Stomach smooth muscle (tissue), 2 donors: ENCODE measurements around the gene ALDH1A2.

ENCODE experiments used
- H3K27ac ChIP-seq: one replicate; pipeline ENCODE4 v1.7.0; 2013; ENCODE audit warnings: mild to moderate bottlenecking, low read length, inconsistent platforms
- H3K27me3 ChIP-seq, 2 donors: one replicate each; pipeline ENCODE4 v1.7.0; 2013; ENCODE audit warnings: low read length in 2 of 2; ENCODE audit not compliant: insufficient read depth in 2 of 2, control insufficient read depth in 1 of 2
- H3K36me3 ChIP-seq, 2 donors: one replicate each; pipeline ENCODE4 v1.7.0; 2013; ENCODE audit warnings: low read length in 2 of 2; ENCODE audit not compliant: control insufficient read depth in 2 of 2, insufficient read depth in 2 of 2
- H3K4me1 ChIP-seq: one replicate; pipeline ENCODE4 v1.7.0; 2013; ENCODE audit warnings: low read length; ENCODE audit not compliant: control insufficient read depth, insufficient read depth
- H3K4me3 ChIP-seq, 2 donors: one replicate each; pipeline ENCODE4 v1.7.0; 2013; ENCODE audit warnings: low read length in 2 of 2
- H3K9ac ChIP-seq, 2 donors: one replicate each; pipeline ENCODE4 v1.7.0; 2013; ENCODE audit warnings: low read length in 2 of 2, mild to moderate bottlenecking in 1 of 2
- H3K9me3 ChIP-seq, 2 donors: one replicate each; pipeline ENCODE4 v1.7.0; 2013; ENCODE audit warnings: low read length in 2 of 2; ENCODE audit not compliant: control insufficient read depth in 2 of 2
- donor health status: healthy.
- donor health status: Pancreatic carcinoma.

ALDH1A2 gene

GRCh38 chr15:57961919-57962318, 103.6 kb downstream of the ALDH1A2 start:
- Histone ChIP-seq H3K36me3 (no peaks in the 10 kb centered on the region), H3K9me3 (no peaks in the 10 kb centered on the region), H3K4me1 (no peaks in the 10 kb centered on the region), H3K27me3 (peaks cover 0 to 8% of the 10 kb centered on the region in 2 donors), H3K9ac (no peak overlapping the region), H3K4me3 (no peak overlapping the region), H3K27ac (no peak overlapping the region)

GRCh38 chr15:57957113-57957512, 108.4 kb downstream of the ALDH1A2 start:
- H3K27ac ChIP-seq = no peak overlapping the region
- no peak overlapping the region for H3K4me3 ChIP-seq
- H3K4me1 ChIP-seq = no peaks in the 10 kb centered on the region
- H3K9me3 ChIP-seq = no peaks in the 10 kb centered on the region
- no peaks in the 10 kb centered on the region for H3K36me3 ChIP-seq
- no peak overlapping the region for H3K9ac ChIP-seq
- H3K27me3 ChIP-seq = peaks cover 0 to 10% of the 10 kb centered on the region in 2 donors

GRCh38 chr15:57953874-57954273, 111.6 kb downstream of the ALDH1A2 start:
- H3K9me3 ChIP-seq = no peaks in the 10 kb centered on the region
- no peaks in the 10 kb centered on the region for H3K36me3 ChIP-seq
- H3K4me1 ChIP-seq = no peaks in the 10 kb centered on the region
- no peak overlapping the region for H3K27ac ChIP-seq
- peaks cover 0 to 10% of the 10 kb centered on the region in 2 donors for H3K27me3 ChIP-seq
- H3K4me3 ChIP-seq = no peak overlapping the region
- H3K9ac ChIP-seq = no peak overlapping the region

- Histone ChIP-seq H3K27ac (no peak overlapping the region), H3K27me3 (peaks cover 3 to 5% of the 10 kb centered on the region in 2 donors), H3K9me3 (no peaks in the 10 kb centered on the region), H3K4me3 (no peak overlapping the region), H3K36me3 (no peaks in the 10 kb centered on the region), H3K4me1 (no peaks in the 10 kb centered on the region), H3K9ac (no peak overlapping the region)
Measured at GRCh38 chr15:57951328-57951932, 114.1 kb downstream of the ALDH1A2 start.

GRCh38 chr15:57950381-57950946, 115.0 kb downstream of the ALDH1A2 start:
- no peak overlapping the region for H3K27ac ChIP-seq
- no peak overlapping the region for H3K4me3 ChIP-seq
- H3K9ac ChIP-seq = no peak overlapping the region
- H3K36me3 ChIP-seq = no peaks in the 10 kb centered on the region
- peaks cover 3 to 5% of the 10 kb centered on the region in 2 donors for H3K27me3 ChIP-seq
- no peaks in the 10 kb centered on the region for H3K4me1 ChIP-seq
- no peaks in the 10 kb centered on the region for H3K9me3 ChIP-seq

GRCh38 chr15:57949374-57949943, 116.1 kb downstream of the ALDH1A2 start:
- Histone ChIP-seq H3K27me3 (peaks cover 3 to 5% of the 10 kb centered on the region in 2 donors), H3K4me3 (no peak overlapping the region), H3K4me1 (no peaks in the 10 kb centered on the region), H3K9ac (no peak overlapping the region), H3K36me3 (no peaks in the 10 kb centered on the region), H3K9me3 (no peaks in the 10 kb centered on the region), H3K27ac (no peak overlapping the region)

- H3K27ac ChIP-seq = no peak overlapping the region
- H3K9ac ChIP-seq = no peak overlapping the region
- H3K27me3 ChIP-seq = peaks cover 3 to 5% of the 10 kb centered on the region in 2 donors
- H3K4me1 ChIP-seq = no peaks in the 10 kb centered on the region
- H3K9me3 ChIP-seq = no peaks in the 10 kb centered on the region
- no peaks in the 10 kb centered on the region for H3K36me3 ChIP-seq
- no peak overlapping the region for H3K4me3 ChIP-seq
Measured at GRCh38 chr15:57948351-57949289, 116.9 kb downstream of the ALDH1A2 start.

- Histone ChIP-seq H3K4me1 (no peaks in the 10 kb centered on the region), H3K27me3 (peaks cover 3 to 5% of the 10 kb centered on the region in 2 donors), H3K4me3 (no peak overlapping the region), H3K36me3 (no peaks in the 10 kb centered on the region), H3K9me3 (no peaks in the 10 kb centered on the region), H3K9ac (no peak overlapping the region), H3K27ac (no peak overlapping the region)
Measured at GRCh38 chr15:57947781-57948180, 117.7 kb downstream of the ALDH1A2 start.

- no peak overlapping the region for H3K27ac ChIP-seq
- no peak overlapping the region for H3K9ac ChIP-seq
- no peaks in the 10 kb centered on the region for H3K9me3 ChIP-seq
- no peaks in the 10 kb centered on the region for H3K4me1 ChIP-seq
- no peak overlapping the region for H3K4me3 ChIP-seq
- no peaks in the 10 kb centered on the region for H3K36me3 ChIP-seq
- H3K27me3 ChIP-seq = peaks cover 3 to 4% of the 10 kb centered on the region in 2 donors
Measured at GRCh38 chr15:57947282-57947681, 118.2 kb downstream of the ALDH1A2 start.

- H3K4me1 ChIP-seq = no peaks in the 10 kb centered on the region
- H3K4me3 ChIP-seq = no peak overlapping the region
- no peaks in the 10 kb centered on the region for H3K36me3 ChIP-seq
- no peaks in the 10 kb centered on the region for H3K9me3 ChIP-seq
- H3K9ac ChIP-seq = no peak overlapping the region
- no peak overlapping the region for H3K27ac ChIP-seq
- H3K27me3 ChIP-seq = peaks cover 3% of the 10 kb centered on the region in 2 donors
Measured at GRCh38 chr15:57946491-57947048, 118.9 kb downstream of the ALDH1A2 start.
